Fibroblast of pulmonary artery (primary cell): Measurements from ENCODE around the gene CACNA1B.

Experiments
- DNase-seq: peaks from one replicate; pipeline ENCODE4 v3.0.0-alpha.2; 2010; ENCODE audit warnings: low read depth
- H3K4me3 ChIP-seq: replicated peaks from 2 replicates; pipeline ENCODE4 v1.5.1; 2011; ENCODE audit warnings: low read depth, mild to moderate bottlenecking, control low read depth, low read length, moderate library complexity
- TF ChIP-seq, protein P1 (sequence below): IDR thresholded peaks from 2 replicates; pipeline ENCODE4 v1.5.1; 2011; ENCODE audit warnings: mild to moderate bottlenecking, control low read depth, low read length, inconsistent platforms; ENCODE audit errors: missing control alignments

Gene CACNA1B

DNA sequence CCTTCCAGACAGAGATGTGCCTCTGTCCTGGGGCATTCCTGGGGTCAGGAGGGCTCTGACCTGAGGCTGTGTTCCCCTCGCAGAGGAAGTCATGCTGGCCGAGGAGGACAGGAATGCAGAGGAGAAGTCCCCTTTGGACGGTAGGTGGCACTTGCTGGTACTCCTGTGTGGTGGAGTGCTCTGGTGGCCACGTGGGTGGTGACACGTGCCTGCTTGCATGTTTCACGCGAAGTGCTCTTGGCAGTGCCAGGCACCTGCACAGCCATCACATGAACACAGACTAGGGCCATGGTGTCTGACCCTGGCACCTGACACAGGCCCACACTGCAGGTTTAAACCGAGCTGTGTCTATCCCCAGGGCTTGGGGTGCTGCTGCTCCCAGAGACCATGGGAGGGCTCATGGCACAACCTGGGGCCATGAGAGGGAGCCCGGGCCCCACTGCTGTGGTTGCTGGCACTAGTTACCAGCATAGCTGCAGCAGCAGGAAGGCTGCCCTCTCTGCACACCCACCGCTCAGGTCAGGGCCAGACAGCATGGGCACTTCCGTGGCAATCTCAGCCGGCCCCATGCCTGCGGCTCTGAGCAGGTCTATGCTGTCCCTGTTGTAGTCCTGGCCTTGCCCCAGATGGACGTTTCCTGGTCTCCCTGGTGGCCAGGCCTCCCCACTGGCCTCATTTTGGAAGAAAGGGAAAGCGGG lies 79.3 kb downstream of the CACNA1B start:
- DNase-seq, result no peak

DNA sequence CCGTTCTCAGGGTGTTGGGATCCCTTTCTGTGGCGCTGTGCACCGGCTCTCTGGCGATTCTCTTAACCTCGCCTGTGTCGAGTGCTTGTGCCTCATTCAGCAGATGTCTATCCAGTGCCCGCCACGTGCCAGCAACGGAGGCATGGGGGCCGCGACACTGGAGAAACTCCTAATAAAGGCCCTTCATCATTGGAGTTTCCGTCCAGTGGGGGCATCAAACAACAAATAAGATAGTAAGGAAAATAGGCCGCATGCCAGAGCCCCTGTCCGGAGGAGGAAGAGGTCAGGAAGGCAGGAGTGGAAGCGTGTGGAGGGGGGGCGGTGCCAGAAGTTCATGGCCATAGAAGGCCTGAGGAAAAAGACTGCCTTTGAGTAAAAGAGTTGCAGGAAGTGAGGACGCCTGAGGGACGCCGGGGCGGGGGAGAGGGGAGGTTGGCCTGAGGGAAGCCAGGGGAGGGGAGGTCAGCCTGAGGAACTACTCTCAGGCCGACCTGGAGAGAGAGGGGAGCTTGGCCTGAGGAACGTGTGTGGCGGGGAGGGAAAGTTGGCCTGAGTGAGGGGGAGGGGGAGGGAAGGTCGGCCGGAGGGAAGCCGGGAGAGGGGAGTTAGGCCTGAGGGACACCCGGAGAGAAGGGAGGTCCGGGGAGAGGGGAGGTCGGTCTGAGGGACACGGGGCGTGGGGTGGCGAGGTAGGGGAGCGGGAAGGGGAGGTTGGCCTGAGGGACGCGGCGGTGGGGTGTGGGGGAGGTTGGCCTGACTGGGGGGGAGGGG lies 82.2 kb downstream of the CACNA1B start:
- TF ChIP-seq, protein P1, sequence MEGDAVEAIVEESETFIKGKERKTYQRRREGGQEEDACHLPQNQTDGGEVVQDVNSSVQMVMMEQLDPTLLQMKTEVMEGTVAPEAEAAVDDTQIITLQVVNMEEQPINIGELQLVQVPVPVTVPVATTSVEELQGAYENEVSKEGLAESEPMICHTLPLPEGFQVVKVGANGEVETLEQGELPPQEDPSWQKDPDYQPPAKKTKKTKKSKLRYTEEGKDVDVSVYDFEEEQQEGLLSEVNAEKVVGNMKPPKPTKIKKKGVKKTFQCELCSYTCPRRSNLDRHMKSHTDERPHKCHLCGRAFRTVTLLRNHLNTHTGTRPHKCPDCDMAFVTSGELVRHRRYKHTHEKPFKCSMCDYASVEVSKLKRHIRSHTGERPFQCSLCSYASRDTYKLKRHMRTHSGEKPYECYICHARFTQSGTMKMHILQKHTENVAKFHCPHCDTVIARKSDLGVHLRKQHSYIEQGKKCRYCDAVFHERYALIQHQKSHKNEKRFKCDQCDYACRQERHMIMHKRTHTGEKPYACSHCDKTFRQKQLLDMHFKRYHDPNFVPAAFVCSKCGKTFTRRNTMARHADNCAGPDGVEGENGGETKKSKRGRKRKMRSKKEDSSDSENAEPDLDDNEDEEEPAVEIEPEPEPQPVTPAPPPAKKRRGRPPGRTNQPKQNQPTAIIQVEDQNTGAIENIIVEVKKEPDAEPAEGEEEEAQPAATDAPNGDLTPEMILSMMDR, result no peak
- no peak overlapping the region for H3K4me3 ChIP-seq
- no peak for DNase-seq

More for the DNA sequence above, 79.3 kb downstream of the CACNA1B start:
- TF ChIP-seq, protein P1, result no peak
- H3K4me3 ChIP-seq, result no peak overlapping the region

DNA sequence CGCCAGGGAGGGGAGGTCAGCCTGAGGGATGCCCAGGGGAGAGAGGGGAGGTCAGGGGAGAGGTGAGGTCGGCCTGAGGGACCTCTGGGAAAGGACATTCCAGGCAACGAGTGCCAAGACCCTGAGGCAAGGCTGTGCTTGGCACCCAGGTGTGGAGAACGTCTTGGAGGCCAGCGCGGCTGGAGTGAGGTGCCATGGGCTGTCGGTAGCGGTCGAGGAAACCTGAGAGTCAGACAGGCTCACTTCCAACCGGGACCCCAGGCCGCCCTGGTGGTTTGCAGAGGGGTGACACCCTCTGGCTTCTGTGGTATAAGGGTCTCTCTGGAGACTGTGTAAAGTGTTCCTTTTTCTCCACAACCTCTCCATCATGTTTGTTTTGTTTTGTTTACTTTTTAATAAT lies 82.9 kb downstream of the CACNA1B start:
- H3K4me3 ChIP-seq, result no peak overlapping the region
- no peak for DNase-seq
- TF ChIP-seq, protein P1, result no peak

DNA sequence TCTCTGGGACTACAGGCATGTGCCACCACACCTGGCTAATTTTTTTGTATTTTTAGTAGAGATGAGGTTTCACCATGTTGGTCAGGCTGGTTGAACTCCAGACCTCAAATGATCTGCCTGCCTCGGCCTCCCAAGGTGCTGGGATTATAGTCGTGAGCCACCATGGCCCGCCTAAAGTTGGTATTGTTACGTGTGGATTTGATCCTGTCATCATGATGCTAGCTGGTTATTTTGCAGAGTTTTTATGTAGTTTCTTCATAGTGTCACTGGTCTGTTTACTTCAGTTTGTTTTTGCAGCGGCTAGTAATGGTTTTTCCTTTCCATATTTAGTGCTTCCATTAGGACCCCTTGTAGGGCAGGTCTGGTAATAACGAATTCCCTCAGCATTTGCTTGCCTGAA lies 85.9 kb downstream of the CACNA1B start:
- DNase-seq, result no peak
- TF ChIP-seq, protein P1, result no peak
- H3K4me3 ChIP-seq, result no peak overlapping the region

DNA sequence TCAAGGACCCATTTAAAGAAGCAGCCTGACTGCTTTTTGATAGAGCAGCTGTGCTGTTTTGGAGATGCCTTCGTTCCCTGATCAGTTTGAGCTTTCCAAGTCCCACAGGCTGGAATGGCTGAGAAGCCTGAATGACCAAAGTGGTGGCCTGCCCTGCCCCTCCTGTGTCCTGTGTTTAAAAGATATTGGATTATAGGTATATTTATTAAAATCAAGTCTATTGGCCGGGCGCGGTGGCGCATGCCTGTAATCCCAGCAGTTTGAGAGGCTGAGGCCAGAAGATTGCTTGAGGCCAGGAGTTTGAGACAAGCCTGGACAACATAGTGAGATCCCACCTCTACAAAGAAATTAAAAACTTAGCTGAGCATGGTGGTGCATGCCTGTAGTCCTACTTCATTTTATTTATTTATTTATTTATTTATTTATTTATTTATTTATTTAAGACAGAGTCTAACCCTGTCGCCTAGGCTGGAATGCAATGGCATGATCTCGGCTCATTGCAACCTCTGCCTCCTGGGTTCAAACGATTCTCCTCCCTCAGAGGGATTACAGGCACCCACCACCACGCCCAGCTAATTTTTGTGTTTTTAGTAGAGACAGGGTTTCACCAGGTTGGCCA lies 87.7 kb downstream of the CACNA1B start:
- no peak overlapping the region for H3K4me3 ChIP-seq
- TF ChIP-seq, protein P1, result no peak
- no peak for DNase-seq

DNA sequence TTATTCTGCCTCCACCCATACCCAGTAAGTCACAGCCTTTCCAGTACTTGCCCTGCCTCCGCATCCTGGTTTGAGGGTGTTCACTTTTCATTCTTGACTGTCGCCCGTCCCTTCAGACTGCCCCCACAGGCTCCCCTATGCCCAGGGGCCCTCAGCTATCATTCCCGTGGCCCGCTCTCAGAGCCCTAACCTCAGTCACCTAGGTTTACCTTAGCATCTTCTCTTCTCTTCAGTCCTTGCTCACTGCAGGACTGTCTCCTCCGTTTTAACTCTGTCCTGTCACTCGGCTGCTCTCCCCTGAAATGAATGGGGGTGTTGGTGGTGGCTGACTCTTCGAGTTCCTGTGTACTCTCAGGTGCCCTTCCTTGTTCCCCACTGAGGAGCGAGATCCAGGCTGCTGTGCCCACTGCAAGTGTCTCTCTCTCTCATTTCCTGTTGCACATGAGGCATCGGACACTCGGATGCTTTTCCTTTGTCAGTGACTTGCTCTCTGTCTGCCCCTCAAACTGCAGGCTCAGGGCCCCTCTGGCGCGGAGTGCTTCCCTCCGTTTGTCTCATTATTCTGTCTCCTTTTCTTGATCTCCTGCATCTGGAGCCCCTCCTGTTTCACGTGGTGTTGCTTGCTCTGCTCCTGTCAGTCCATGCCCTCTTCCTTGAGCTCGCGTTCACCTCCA lies 89.8 kb downstream of the CACNA1B start:
- no peak overlapping the region for H3K4me3 ChIP-seq
- TF ChIP-seq, protein P1, result no peak
- DNase-seq, result no peak
